Pancreas (tissue), 10 donors: ENCODE measurements around the gene POU1F1. TPM values are rescaled to one million over a fixed set of nuclear protein-coding genes. Genes with fewer than 3 reads are reported as not detected.
"Not testable (repeated sequence)": the region's sequence is repeated elsewhere in the genome, so short reads cannot be mapped to it uniquely, and the experiment has no call there.

Experiments
- ATAC-seq, 4 donors: fragments of 200-7000 bp; cut with Tn5 transposase; one replicate each; pipeline versions ENCODE4 v1.8.0 to v1.9.1; 2020; ENCODE audit warnings: mild to moderate bottlenecking in 4 of 4, moderate library complexity in 4 of 4
- DNase-seq, 6 donors: peaks; one replicate each; pipeline ENCODE4 v3.0.0-alpha.2; 2020
- FAIRE-seq: peaks from 2 replicates; lab custom pipeline; 2012; peaks lifted over from hg19 to GRCh38; lab: Jason Lieb, UNC
- H3K27ac ChIP-seq, 4 donors: fragments of 200-600 bp; sonication (generic); 1 replicate in 3 of 4; 2 replicates in 1 of 4; pipeline versions ENCODE4 v1.5.0 to v1.8.0; 2020
- H3K27me3 ChIP-seq, 4 donors: fragments of 200-600 bp; one replicate each; pipeline ENCODE4 v1.8.0; 2021
- H3K36me3 ChIP-seq, 3 donors: fragments of 200-600 bp; sonication (generic) in 1 of 3; one replicate each; pipeline versions ENCODE4 v1.5.0 to v1.8.0; 2020 to 2021
- H3K4me1 ChIP-seq, 3 donors: fragments of 200-600 bp; one replicate each; pipeline ENCODE4 v1.8.0; 2021
- H3K4me3 ChIP-seq, 4 donors: fragments of 200-600 bp; sonication (generic) in 2 of 4; one replicate each; pipeline versions ENCODE4 v1.5.0 to v1.8.0; 2020 to 2021
- H3K9me3 ChIP-seq, 4 donors: fragments of 200-600 bp; one replicate each; pipeline ENCODE4 v1.8.0; 2021
- CTCF ChIP-seq, 4 donors: fragments of 200-600 bp; sonication (generic) in 3 of 4; IDR thresholded peaks; one replicate each; pipeline versions ENCODE4 v1.5.0 to v1.8.0; 2021; ENCODE audit warnings: antibody characterized with exemption in 4 of 4
- WGBS, 2 donors: extraction: QIAGEN DNeasy Blood & Tissue Kit; methylation state at CpG; one replicate each; pipeline ENCODE4 v1.1.7; 2013; 5-methylcytosine and 5-hydroxymethylcytosine counted together
- intact Hi-C, 3 donors: fragments of 100-400 bp; cut with DNase I; formaldehyde crosslinking; loops; one replicate each; pipeline versions ENCODE4 v1.11.1 to v1.14.2; 2022
- polyA plus RNA-seq, 2 donors: library from polyadenylated mRNA; stranded (reverse); fragments of 200-250 nt; gene quantifications; one replicate each; pipeline ENCODE4 v1.2.3, GENCODE V29; 2013
- total RNA-seq, 6 donors: library from RNA; stranded (reverse); fragmentation: NEBNext Ultra II Directional in 4 of 6; extraction: Animal tissue kit (Norgen Biotek cat#: 25700) in 4 of 6; gene quantifications; one replicate each; pipeline versions ENCODE4 v1.2.1 to v1.2.4, GENCODE V29; 2021 to 2023
- donor health status: healthy with polysubstance abuse.
- donor health status: DM: no; HTN: no; CAD: no; lungs with moderate emphysema.
- donor health status: DM: no; HTN: no; CAD: no.
- donor health status: control.
- donor health status: control.
- donor health status: Bipolar disorder and iron deficiency.
- donor health status: DM: yes; HTN: yes; CAD: no.
- donor health status: DM: no; HTN: no; CAD: no.
- donor health status: DM: no; HTN: no; CAD: no.
- donor health status: DM: yes; HTN: yes; CAD: no.

The POU1F1 gene
- total and polyA plus RNA-seq, 8 donors, result not detected

GRCh38 chr3:87261925-87262324 lies 14.5 kb downstream of the POU1F1 start:
- Histone ChIP-seq H3K36me3 (no peaks in the 10 kb centered on the region), H3K9me3 (no peaks in the 10 kb centered on the region), H3K27ac (no peak overlapping the region), H3K4me3 (no peak overlapping the region), H3K4me1 (peaks cover 0 to 7% (median 3%) of the 10 kb centered on the region in 3 donors), H3K27me3 (no peaks in the 10 kb centered on the region)
- FAIRE-seq (no peak), ATAC-seq (no peak), DNase-seq (no peak)
- intact Hi-C loops, result no loop called here
- 41 to 47% methylated on average over 2 of the region's 2 CpGs for WGBS, 2 donors
- TF ChIP-seq CTCF (IDR thresholded peaks at IDR 0.05), result no peak

DNA sequence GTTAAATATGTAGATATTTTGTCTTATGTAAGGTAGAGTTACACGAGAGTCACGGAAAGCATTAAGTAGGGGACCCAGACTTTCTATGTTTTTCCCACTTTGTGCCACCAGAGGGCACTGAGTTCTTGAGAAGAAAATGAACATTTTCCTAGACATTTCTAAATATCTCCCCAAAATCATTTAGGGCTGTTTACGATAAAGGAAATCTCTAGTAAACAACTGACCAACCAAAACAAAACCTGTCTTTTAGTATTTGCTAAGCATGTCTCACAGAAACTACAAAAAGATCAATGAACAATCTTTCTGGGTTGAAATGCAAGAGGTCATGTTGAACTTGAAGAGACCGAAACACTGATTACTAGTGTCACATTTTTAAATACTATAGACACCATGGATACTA lies 16.1 kb downstream of the POU1F1 start:
- FAIRE-seq (peak; percentile 26), ATAC-seq (peak; percentile 46 to 78 (median 76)), DNase-seq (peak in 3 of 6 donors; percentile 17 to 36 (median 35))
- 29 to 30% methylated on average over 4 of the region's 4 CpGs for WGBS, 2 donors
- TF ChIP-seq CTCF (IDR thresholded peaks at IDR 0.05), result peak; percentile 28 to 61 (median 44)
- Histone ChIP-seq H3K36me3 (no peaks in the 10 kb centered on the region), H3K9me3 (no peaks in the 10 kb centered on the region), H3K4me3 (no peak overlapping the region), H3K27ac (no peak overlapping the region), H3K4me1 (peaks cover 0 to 7% (median 3%) of the 10 kb centered on the region in 3 donors), H3K27me3 (no peaks in the 10 kb centered on the region)
- intact Hi-C loops, result no loop called here

- H3K27me3 ChIP-seq, result no peaks in the 10 kb centered on the region
- FAIRE-seq, result no peak
- ATAC-seq, result no peak
- intact Hi-C loops, result no loop called here
- no peak overlapping the region for H3K4me3 ChIP-seq
- H3K9me3 ChIP-seq, result no peaks in the 10 kb centered on the region
- H3K36me3 ChIP-seq, result peaks cover 4 to 38% (median 8%) of the 10 kb centered on the region in 3 donors
- no peaks in the 10 kb centered on the region for H3K4me1 ChIP-seq
- WGBS, 2 donors, result 78 to 97% methylated on average over 1 of the region's 1 CpG
- H3K27ac ChIP-seq, result no peak overlapping the region
- DNase-seq, result no peak
- TF ChIP-seq CTCF (IDR thresholded peaks at IDR 0.05), result no peak
These were observed 26.4 kb downstream of the POU1F1 start for GRCh38 chr3:87250009-87250408.

DNA sequence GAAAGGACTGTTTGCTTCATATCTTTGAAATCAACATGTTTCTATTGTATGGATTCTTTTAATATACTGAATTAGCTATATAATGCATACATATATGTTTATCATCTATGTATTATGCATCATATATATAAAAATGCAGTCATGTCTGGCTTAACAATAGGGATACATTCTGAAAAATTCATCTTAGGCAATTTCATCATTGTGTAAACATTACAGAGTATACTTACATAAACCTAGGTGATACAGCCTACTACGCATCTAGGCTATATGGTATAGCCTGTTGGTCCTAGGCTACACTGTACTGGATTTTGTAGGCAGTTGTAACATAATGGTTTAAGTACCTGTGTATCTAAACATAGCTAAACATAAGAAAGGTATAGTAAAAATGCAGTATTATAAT lies 27.6 kb downstream of the POU1F1 start:
- intact Hi-C loops, result no loop called here
- Histone ChIP-seq H3K36me3 (peaks cover 0 to 32% (median 4%) of the 10 kb centered on the region in 3 donors), H3K27ac (no peak overlapping the region), H3K4me3 (no peak overlapping the region), H3K4me1 (no peaks in the 10 kb centered on the region), H3K9me3 (no peaks in the 10 kb centered on the region), H3K27me3 (no peaks in the 10 kb centered on the region)
- no peak for TF ChIP-seq CTCF (IDR thresholded peaks at IDR 0.05)
- DNase-seq (no peak), FAIRE-seq (no peak), ATAC-seq (no peak)
- WGBS, 2 donors, result 93 to 97% methylated on average over 1 of the region's 1 CpG

DNA sequence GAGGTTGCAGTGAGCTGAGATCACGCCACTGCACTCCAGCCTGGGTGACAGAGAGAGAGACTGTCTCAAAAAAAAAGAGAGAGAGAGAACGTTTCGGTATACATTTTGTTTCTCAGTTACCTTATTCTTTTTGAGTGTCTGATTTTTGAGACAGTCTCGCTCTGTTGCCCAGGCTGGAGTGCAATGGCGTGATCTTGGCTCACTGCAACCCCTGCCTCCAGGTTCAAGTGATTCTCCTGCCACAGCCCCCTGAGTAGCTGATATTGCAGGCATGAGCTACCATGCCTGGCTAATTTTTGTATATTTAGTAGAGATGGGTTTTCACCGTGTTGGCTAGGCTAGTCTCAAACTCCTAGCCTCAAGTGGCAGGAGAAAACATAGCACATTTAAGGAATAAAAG lies 28.2 kb downstream of the POU1F1 start:
- peaks cover 0 to 26% (median 4%) of the 10 kb centered on the region in 3 donors for H3K36me3 ChIP-seq
- H3K4me3 ChIP-seq, DNase-seq, H3K4me1 ChIP-seq, H3K27ac ChIP-seq, H3K27me3 ChIP-seq, intact Hi-C loops, ATAC-seq, H3K9me3 ChIP-seq, FAIRE-seq: not testable (repeated sequence)
- WGBS, 2 donors, result 93% methylated on average over 6 of the region's 6 CpGs
